Activated gamma-delta T cell (primary cell): ENCODE results near the gene COL23A1.

Source experiments
- DNase-seq: peaks from one replicate; lab custom pipeline; 2025; lab: John Stamatoyannopoulos, UW

The COL23A1 gene

GRCh38 chr5:178283520-178283919 lies 306.7 kb downstream of the COL23A1 start:
- DNase-seq, result no peak

DNA sequence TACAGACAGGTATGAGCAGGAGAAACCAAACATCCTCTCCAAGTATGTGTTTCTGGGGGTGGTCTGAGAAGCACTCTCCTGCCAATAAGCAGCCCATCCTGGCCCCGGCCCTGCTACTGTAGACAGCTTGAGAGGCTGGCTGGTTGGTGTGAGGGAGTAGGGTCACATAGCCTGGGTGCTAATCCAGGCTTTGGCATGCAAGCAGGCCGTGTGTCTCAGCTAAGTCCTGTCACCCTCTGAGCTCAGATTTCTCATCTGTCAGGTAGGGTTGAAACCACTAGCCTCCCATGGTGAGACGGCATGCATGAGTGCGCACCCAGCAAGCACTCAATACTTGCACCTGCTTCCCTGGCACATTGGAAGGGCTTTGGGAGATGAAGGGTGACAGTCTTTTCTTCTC lies 307.8 kb downstream of the COL23A1 start:
- DNase-seq, result no peak

DNA sequence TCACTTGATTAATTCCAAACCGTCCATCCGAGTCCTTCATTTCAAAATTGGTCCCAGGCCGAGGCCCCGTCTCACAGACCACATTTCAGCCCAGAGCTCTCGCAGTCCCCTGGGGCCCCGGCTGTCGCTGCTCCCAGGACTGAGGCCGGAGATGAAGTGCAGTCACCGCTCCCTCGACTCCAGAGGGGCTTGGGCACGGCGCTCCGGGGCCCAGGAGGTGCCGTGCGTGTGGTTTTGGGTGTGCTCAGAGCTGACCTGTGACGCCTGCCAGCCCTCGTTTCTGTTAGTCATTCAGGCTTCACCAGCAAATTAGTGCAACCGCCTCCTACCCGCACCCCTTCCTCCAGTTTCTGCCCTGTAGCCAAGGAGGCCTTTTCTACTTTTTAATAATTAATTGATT lies 308.9 kb downstream of the COL23A1 start:
- no peak for DNase-seq

DNA sequence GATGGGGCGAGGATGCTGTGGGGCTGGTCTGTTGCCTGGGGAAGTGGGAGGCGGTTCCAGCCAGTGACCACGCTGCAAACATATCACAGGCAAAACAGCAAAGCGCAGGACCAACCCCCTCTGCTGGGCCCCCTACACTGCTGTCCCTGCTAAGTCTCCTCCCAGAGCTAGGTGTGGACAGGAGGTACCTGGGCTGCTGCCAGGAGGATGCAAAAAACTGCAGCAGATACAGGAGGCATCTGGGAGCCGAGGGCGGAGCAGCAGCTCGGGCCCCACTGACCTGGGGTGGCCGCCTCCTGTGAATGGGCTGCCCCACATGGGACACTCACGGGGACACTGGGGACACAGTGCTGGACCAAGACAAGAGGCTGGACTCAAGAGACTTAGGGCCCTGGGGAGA lies 309.6 kb downstream of the COL23A1 start:
- no peak for DNase-seq

DNA sequence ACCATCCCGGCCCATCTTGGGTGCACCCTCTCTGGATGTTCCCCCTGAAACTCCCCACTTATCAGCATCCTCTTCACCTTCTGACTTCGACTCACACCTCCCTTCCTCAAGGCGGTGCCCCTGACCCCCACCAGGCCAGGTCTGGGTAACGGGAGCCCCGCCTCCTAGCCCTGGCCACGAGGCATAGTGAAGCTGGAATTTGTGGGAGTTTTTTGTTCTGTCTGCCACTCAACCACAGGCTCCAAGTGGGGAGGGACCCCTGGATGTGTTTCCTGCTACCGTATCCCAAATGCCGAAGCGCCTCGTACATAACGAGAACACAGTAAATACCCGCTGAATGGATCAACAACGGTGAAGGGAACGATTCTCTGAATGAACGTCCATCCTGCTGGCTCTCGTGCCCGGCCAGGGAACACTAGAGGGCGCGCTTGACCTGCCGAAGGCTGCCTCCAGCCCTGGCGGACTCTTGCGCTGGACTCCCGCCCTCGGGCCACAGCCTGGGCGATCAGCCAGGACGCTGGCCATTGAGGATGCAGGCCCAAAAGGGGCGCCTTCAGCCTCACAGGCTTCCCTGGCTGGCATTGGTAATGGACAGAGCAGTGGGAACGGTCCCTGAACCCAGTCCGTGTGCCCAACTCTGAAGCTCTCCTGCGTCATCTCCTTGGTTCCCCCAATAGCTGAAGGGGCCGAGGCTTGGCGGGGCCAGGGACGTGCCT lies 310.3 kb downstream of the COL23A1 start:
- no peak for DNase-seq

DNA sequence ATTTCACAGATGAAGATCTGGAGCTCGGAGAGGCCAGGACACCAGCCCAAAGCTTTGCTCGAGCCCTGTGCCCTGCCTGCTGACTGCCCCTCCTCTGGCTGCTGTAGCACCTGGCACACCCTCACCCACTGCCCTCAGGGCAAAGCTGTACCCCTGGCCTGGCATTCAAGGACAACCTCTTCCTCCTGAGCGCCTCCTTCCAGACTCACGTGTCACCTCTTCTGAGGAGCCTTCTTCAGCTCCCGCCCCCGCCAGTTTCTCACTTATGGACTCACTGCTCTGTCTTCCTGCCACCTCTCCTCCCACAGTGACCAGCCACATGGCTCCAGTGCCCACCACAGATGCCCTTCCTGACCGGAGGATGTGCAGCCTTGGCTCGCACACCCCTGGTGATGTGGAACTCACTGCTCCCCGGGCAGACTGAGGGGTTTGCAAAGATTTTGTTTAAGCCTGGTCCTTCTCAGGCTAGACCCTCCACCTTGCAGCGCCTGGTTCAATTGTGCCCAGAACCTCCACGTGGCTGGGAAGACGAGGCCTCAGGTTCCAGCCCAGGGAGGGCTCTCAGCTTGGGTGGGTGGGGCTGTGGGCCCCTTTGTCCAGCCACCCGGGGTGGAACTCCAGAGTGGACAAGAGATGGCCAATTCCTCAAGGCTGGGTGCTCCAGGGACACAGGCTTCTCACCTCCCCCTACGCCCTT lies 311.0 kb downstream of the COL23A1 start:
- no peak for DNase-seq

DNA sequence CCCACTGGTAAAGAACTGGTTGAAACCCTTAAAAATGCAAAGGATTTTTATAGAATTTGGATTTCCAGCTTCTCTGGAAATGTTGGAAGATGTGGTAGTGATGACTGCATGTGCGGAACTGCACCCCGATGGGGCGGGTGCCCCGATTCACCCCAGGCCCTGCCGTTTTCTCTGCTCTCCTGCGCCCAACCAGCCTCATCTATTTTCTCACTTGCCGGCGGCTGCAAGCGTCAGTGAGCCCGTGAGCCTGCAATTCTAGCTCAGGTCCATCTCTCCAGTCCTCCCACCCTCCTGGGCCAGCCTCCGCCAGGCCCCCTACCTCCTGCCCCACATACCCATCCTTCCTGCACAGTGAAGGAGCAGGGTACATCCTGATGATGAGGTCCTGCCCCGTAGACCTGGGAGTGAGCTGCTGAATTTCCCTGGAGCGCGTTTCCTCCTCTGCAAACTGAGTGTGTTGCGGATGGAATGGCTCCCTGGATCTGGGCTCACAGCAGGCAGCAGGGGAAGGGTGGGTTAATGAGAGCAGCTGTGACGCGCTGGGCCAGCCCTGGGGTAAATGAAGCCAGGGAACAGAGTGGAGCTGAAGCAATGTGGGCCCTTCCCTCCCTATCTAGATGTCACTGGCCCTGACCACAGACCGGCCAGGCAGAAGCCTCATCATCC lies 311.7 kb downstream of the COL23A1 start:
- DNase-seq, result no peak

GRCh38 chr5:178277866-178278265 lies 312.3 kb downstream of the COL23A1 start:
- no peak for DNase-seq

- no peak for DNase-seq
Observed at GRCh38 chr5:178277346-178277745, 312.8 kb downstream of the COL23A1 start.

DNA sequence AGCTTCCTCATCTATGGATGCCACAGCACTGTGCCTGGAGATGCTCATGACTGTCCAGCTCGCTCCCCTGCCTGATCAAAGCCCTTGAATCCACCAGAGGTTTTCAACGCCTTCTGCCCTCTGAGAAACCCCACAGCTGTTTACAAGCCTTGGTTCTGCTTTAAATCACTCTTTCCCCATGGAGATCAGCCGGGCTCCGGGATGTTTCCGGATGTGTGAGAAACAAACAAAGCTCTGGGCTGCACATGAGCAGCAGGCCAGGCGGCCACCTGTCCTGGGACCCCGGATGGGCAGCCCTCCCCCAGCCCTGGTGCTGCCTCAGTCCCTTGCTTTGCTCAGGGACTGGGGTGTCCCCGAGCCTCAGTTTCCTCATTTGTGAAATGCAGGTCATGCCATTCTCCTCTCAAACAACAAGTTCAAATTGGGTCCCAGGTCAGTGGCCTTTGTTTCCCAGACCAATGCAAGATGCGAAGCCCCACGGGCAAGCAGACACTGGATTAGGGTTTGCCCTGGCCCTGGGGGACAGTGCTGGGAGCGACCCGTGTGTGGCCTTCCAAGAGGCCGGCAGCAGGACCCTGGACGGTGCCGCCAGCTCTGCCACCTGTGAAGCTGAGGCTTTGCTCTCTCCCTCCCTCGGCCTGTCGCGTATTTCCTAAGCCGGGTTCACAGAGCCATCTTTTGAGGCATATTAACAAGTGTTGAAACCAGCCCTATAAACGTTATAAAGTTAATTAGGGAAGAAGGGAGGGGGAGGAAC lies 315.2 kb downstream of the COL23A1 start:
- DNase-seq, result no peak

DNA sequence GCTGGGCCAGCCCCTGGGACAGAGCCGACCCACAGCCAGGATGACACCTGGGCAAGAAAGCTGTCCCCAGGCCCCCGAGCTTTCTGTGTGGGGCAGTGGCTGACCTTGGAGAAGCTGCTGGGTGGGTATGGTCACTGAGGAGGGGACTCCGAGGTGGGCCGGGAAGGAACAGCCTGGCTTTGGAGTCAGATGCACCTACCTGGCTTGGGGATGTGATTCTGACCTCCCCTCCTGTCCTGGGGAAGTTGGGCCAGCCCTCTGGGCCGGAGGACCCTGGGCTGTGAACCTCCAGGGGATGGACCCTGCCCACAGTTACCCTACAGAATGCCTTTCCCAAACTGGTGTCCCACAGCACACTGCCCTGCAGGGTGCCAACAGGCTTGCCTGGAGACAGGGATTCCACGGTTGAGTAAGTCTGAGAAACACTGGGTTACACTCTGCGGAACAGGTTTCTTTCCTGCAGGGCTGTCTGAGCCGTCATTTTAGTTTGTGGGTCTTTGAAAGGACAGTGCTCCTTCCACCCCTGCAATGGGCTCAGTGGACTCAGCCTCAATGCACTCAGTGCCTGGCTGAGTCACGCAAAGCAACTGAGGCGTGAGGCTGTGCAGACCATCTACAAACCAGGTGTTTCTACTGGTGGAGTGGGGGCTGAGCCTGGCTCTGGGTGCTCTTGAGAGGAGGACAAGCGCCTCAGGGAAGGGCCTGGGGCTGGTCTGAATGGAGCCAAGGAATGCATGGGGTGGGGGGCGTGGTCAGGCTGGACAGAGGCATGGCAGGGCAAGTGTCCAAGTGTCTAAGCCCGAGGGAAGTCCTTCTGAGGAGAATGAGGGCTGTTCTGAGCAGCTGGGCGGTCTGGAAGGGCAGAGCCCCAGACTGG lies 316.3 kb downstream of the COL23A1 start:
- DNase-seq, result no peak

GRCh38 chr5:178273041-178273440 lies 317.2 kb downstream of the COL23A1 start:
- no peak for DNase-seq

DNA sequence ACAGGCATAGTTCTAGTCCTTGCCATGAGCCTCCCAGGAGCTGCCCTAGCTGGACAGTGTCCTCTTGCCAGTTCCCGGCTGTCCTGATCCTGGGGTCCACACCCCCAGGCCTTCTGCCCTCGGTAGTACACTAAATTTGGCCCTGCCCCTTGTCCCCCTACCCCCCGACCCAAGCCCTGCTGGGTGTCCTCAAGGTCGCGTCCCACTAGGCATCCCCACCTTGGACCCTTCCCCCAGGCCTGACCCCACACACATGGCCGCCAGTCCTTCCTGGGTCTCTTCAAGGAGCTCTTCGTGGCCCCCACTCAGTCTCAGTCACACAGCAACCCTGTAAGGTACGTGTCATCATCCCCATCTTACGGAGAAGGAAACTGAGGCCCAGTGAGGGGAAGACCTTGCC lies 317.6 kb downstream of the COL23A1 start:
- DNase-seq, result no peak

DNA sequence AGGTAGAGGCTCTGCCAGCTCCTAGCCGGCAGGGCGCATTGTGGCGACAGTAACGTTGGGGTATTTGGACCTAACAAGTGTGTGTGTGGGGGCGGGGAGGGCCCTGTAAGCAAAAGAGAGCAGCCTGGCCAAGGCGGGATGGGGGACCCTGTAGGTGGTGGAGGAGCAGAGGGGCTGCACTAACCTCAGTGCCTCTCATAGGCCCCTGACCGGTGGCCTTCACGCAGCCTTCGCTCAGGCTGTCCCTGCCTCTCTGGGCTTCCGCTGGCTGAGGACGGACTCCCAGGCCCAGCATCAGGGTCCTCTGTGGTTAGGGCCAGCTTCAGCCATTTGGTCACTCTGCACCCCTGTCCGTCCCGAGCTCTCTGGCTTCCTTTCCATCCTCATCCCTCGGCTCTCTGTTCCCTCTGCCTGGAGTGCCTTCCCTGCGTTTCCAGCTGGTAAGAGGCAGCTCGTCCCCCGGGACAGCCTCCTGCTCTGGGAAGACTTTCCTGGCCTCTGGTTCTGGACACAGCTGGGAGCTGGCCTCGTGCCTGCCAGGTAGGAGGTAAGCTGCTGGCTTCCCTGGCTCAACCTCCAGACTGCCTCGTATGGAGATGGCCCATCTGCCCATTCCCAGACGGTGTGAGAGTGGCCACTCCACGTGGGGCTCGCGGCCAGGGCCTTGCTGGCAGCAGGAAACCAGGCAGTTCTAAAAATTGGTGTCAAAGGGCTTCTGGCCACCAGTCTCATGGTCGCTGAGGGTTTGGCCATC lies 318.3 kb downstream of the COL23A1 start:
- DNase-seq, result no peak

GRCh38 chr5:178271231-178271630 lies 319.0 kb downstream of the COL23A1 start:
- no peak for DNase-seq

DNA sequence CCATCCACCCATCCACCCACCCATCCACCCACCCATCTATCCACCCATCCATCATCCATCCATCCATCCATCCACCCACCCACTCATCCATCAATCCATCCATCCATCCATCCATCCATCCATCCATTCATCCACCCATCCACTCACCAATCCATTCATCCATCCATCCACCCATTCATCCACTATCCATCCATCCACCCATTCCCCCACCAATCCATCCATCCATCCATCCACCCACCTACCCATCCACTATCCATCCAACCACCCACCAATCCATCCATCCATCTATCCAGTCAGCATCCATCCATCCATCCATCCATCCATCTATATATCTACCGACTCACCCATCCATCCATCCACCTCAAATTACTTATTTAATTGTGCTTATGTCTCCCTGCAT lies 320.7 kb downstream of the COL23A1 start:
- DNase-seq, result no peak

GRCh38 chr5:178267876-178268275 lies 322.3 kb downstream of the COL23A1 start:
- no peak for DNase-seq

GRCh38 chr5:178267245-178267644 lies 322.9 kb downstream of the COL23A1 start:
- no peak for DNase-seq

GRCh38 chr5:178266581-178266980 lies 323.6 kb downstream of the COL23A1 start:
- DNase-seq, result no peak

- DNase-seq, result no peak
Observed at GRCh38 chr5:178265746-178266145, 324.4 kb downstream of the COL23A1 start.

- no peak for DNase-seq
Observed at GRCh38 chr5:178264044-178264443, 326.1 kb downstream of the COL23A1 start.
